Central memory CD8-positive, alpha-beta T cell (primary cell): Measurements from ENCODE around the gene VILL.
"Not testable (repeated sequence)": the region's sequence is repeated elsewhere in the genome, so short reads cannot be mapped to it uniquely, and the experiment has no call there.

Experiments
- ATAC-seq: fragments of 150-1000 bp; cut with Tn5 transposase; replicated peaks from 2 replicates; pipeline ENCODE4 v1.10.0; 2022; ENCODE audit warnings: mild to moderate bottlenecking, moderate FRiP score, moderate number of reproducible peaks; ENCODE audit not compliant: poor library complexity, severe bottlenecking; ENCODE audit errors: extremely low read depth
- DNase-seq, 2 donors: peaks; one replicate each; pipeline ENCODE4 v3.0.0; 2021; ENCODE audit warnings: low spot score in 2 of 2
- H3K27ac Mint-ChIP-seq: one replicate; pipeline ENCODE4 v1.8.0; 2022; ENCODE audit warnings: low read depth, mild to moderate bottlenecking, moderate library complexity, mixed read lengths
- H3K27me3 Mint-ChIP-seq: one replicate; pipeline ENCODE4 v1.8.0; 2022; ENCODE audit warnings: mixed read lengths
- H3K36me3 Mint-ChIP-seq: one replicate; pipeline ENCODE4 v1.8.0; 2022; ENCODE audit warnings: mild to moderate bottlenecking, moderate library complexity, mixed read lengths; ENCODE audit not compliant: insufficient read depth
- H3K4me1 Mint-ChIP-seq: one replicate; pipeline ENCODE4 v1.8.0; 2022; ENCODE audit warnings: mixed read lengths
- H3K4me3 Mint-ChIP-seq: one replicate; pipeline ENCODE4 v1.8.0; 2022; ENCODE audit warnings: mild to moderate bottlenecking, moderate library complexity, mixed read lengths
- H3K9me3 Mint-ChIP-seq: one replicate; pipeline ENCODE4 v1.8.0; 2022; ENCODE audit warnings: mixed read lengths

The VILL gene

DNA sequence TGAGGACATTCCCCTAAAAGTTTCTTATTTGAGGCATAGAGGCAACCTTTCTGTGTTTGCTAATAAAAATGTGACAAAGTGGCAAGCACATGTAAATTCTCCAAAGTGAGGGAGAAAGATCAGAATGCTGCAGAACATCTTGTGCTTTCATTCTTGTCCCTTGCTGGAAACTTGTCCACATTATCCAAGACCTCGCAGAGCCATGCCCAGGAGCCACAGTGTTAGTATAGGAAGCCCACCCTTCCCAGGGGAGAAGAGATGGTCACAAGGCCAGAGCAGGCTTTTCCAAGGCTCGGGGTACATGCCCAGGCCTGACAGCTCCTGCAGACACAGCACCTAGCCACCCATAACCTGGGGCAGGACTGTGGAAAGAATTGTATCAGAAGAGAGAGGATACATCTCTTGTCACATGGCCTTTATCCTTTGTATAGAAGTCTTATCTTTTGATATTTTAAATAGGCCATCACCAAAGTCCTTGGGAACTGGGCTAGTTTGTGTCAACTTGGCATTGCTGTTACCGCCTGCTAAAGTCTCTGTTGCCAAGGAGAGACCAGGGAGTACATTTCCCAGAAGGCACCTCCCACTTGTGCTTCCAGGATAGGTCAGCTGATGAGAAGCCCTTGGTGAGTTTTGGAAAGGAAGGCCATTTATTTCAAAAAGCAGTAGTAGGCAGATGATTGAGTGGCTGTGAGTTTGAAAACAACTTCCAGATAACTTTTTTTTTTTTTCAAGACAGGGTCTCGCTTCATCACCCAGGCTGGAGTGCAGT, 59.0 kb downstream of the VILL start:
- H3K36me3 Mint-ChIP-seq = peaks cover 4% of the 10 kb centered on the region
- no peak for ATAC-seq
- H3K4me1 Mint-ChIP-seq = no peaks in the 10 kb centered on the region
- H3K27ac Mint-ChIP-seq = no peak overlapping the region
- H3K4me3 Mint-ChIP-seq = no peak overlapping the region
- no peak for DNase-seq
- no peaks in the 10 kb centered on the region for H3K9me3 Mint-ChIP-seq
- no peaks in the 10 kb centered on the region for H3K27me3 Mint-ChIP-seq

DNA sequence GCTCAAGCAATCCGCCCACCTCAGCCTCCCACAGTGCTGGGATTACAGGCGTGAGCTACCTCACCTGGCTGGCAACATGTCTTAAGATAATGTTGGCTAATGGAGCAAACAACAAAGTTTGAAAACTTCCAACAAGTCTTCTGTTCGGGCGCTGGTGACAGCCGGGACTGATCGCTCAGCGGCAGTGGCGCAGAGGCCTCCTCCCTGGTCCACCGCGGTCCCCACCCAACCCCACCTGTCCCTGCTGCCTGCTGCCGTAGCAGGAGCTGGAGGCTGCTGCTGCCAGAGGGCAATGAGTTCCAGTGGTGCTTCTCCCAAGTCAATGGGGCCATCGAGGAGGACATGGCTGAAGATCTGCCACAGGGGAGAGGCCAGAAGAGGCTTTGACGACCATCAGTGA, 60.5 kb downstream of the VILL start:
- peaks cover 4% of the 10 kb centered on the region for H3K36me3 Mint-ChIP-seq
- DNase-seq = no peak
- ATAC-seq = no peak
- H3K27me3 Mint-ChIP-seq = no peaks in the 10 kb centered on the region
- H3K4me3 Mint-ChIP-seq = no peak overlapping the region
- no peaks in the 10 kb centered on the region for H3K9me3 Mint-ChIP-seq
- no peak overlapping the region for H3K27ac Mint-ChIP-seq
- H3K4me1 Mint-ChIP-seq = no peaks in the 10 kb centered on the region

DNA sequence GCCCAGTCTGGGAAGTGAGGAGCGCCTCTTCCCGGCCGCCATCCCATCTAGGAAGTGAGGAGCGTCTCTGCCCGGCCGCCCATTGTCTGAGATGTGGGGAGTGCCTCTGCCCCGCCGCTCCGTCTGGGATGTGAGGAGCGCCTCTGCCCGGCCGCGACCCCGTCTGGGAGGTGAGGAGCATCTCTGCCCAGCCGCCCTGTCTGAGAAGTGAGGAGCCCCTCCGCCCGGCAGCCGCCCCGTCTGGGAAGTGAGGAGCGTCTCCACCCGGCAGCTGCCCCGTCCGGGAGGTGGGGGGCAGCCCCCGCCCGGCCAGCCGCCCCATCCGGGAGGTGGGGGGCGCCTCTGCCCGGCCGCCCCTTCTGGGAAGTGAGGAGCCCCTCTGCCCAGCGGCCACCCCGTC, 62.7 kb downstream of the VILL start:
- H3K9me3 Mint-ChIP-seq, H3K4me1 Mint-ChIP-seq, DNase-seq: not testable (repeated sequence)

DNA sequence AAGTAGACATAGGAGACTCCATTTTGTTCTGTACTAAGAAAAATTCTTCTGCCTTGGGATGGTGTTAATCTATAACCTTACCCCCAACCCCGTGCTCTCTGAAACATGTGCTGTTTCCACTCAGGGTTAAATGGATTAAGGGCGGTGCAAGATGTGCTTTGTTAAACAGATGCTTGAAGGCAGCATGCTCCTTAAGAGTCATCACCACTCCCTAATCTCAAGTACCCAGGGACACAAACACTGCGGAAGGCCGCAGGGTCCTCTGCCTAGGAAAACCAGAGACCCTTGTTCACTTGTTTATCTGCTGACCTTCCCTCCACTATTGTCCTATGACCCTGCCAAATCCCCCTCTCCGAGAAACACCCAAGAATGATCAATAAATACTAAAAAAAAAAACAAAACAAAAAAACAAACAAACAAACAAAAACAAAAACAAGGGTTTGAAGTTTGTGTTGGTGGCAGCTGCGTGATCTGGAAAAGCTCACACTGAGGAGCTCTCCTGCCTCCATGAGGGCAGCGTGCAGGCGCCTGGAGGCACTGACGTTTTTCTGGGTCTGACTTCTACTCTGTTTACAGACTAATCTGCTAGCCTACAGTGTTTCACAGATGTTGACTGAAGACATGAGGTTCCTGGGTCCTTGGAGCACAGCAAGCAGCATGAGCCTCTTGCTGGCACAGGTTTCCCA, 63.4 kb downstream of the VILL start:
- not testable (repeated sequence) for H3K27ac Mint-ChIP-seq, H3K4me3 Mint-ChIP-seq, H3K4me1 Mint-ChIP-seq, DNase-seq, H3K9me3 Mint-ChIP-seq, H3K36me3 Mint-ChIP-seq, ATAC-seq, H3K27me3 Mint-ChIP-seq

More for the DNA sequence above, 62.7 kb downstream of the VILL start:
- not testable (repeated sequence) for H3K4me3 Mint-ChIP-seq, H3K36me3 Mint-ChIP-seq, H3K27me3 Mint-ChIP-seq, H3K27ac Mint-ChIP-seq, ATAC-seq

DNA sequence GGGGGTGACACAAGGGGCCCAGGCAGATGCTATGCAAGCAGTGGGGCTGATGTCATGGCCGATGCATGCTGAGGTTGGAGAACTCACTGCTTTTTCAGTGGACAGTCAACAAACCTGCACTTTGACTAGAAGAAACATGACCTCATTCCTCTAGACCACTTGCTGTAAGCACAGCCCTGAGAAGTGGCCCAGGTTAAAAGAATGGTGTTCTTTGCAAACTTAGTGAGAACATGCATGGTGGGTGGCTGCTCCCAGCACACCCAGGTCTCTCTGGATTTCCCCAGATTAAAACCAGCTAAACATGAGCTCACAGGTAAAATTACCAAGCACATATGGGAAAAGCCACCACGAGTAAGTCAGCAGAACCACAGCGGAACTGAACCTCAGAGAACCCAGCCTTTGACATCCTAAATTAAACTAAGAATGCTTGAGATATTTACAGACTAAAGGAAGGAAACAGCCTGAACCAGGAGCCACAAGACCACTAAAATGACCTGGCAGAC, 64.0 kb downstream of the VILL start:
- Mint-ChIP-seq H3K4me1 (no peaks in the 10 kb centered on the region), H3K36me3 (no peaks in the 10 kb centered on the region), H3K27me3 (no peaks in the 10 kb centered on the region), H3K27ac (no peak overlapping the region), H3K9me3 (no peaks in the 10 kb centered on the region), H3K4me3 (no peak overlapping the region)
- no peak for DNase-seq
- ATAC-seq = no peak
